Lower lobe of right lung (tissue), 2 donors: Measurements from ENCODE around the gene IPO8. TPM values are rescaled to one million over a fixed set of nuclear protein-coding genes. Genes with fewer than 3 reads are reported as not detected.

Experiments
- ATAC-seq, 2 donors: fragments of 200-7000 bp; cut with Tn5 transposase; one replicate each; pipeline ENCODE4 v1.9.1; 2020 to 2022; ENCODE audit warnings: mild to moderate bottlenecking in 2 of 2, moderate library complexity in 2 of 2
- DNase-seq: peaks from one replicate; pipeline ENCODE4 v3.0.0-alpha.2; 2020
- H3K27ac ChIP-seq: fragments of 200-600 bp; one replicate; pipeline ENCODE4 v1.8.0; 2022
- H3K27me3 ChIP-seq: fragments of 200-600 bp; one replicate; pipeline ENCODE4 v1.8.0; 2022; ENCODE audit warnings: low read depth
- H3K36me3 ChIP-seq: fragments of 200-600 bp; one replicate; pipeline ENCODE4 v1.8.0; 2022; ENCODE audit warnings: mild to moderate bottlenecking
- H3K4me1 ChIP-seq: fragments of 200-600 bp; one replicate; pipeline ENCODE4 v1.8.0; 2022
- H3K4me3 ChIP-seq: fragments of 200-600 bp; one replicate; pipeline ENCODE4 v1.8.0; 2022; ENCODE audit warnings: mild to moderate bottlenecking
- H3K9me3 ChIP-seq: fragments of 200-600 bp; one replicate; pipeline ENCODE4 v1.8.0; 2022
- intact Hi-C: fragments of 100-400 bp; cut with DNase I; formaldehyde crosslinking; loops from one replicate; pipeline ENCODE4 v1.11.0; 2022
- total RNA-seq: library from RNA; stranded (reverse); fragmentation: NEBNext Ultra II Directional; extraction: Animal tissue kit (Norgen Biotek cat#: 25700); gene quantifications from one replicate; pipeline ENCODE4 v1.2.1, GENCODE V29; 2021
- TF ChIP-seq, protein P1 (sequence below): fragments of 200-600 bp; IDR thresholded peaks from one replicate; pipeline ENCODE4 v1.8.0; 2022; ENCODE audit warnings: antibody characterized with exemption, mild to moderate bottlenecking
- donor health status: DM: no; HTN: yes; CAD: no; lungs with severe emphysema.

Gene IPO8
- total RNA-seq, 1 donor from 2014 or later = 51.0 TPM

DNA sequence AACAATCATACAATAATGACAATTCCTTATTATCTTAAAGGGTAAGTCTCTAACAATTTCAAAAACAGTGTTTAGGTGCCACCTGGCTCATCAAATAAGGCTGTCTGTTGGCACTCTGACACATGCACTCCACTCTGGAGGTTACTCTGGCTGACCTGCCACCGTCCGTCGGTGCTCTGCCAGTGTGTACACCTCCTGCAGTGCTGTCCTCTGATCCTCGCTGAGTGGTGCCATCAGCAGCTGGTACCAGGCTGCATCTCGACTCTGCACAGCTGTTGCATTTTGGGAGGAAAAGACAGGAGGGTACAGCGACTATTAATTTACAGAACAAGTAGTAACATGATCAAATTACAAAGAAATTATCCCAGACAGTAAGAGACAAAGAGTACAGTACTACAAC is 63.9 kb downstream of the IPO8 start:
- TF ChIP-seq, protein P1, sequence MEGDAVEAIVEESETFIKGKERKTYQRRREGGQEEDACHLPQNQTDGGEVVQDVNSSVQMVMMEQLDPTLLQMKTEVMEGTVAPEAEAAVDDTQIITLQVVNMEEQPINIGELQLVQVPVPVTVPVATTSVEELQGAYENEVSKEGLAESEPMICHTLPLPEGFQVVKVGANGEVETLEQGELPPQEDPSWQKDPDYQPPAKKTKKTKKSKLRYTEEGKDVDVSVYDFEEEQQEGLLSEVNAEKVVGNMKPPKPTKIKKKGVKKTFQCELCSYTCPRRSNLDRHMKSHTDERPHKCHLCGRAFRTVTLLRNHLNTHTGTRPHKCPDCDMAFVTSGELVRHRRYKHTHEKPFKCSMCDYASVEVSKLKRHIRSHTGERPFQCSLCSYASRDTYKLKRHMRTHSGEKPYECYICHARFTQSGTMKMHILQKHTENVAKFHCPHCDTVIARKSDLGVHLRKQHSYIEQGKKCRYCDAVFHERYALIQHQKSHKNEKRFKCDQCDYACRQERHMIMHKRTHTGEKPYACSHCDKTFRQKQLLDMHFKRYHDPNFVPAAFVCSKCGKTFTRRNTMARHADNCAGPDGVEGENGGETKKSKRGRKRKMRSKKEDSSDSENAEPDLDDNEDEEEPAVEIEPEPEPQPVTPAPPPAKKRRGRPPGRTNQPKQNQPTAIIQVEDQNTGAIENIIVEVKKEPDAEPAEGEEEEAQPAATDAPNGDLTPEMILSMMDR = no peak
- H3K9me3 ChIP-seq = no peaks in the 10 kb centered on the region
- no peak overlapping the region for H3K27ac ChIP-seq
- intact Hi-C loops = no loop called here
- H3K36me3 ChIP-seq = peaks cover 78% of the 10 kb centered on the region
- H3K27me3 ChIP-seq = no peaks in the 10 kb centered on the region
- ATAC-seq = no peak
- no peak for DNase-seq
- no peaks in the 10 kb centered on the region for H3K4me1 ChIP-seq
- H3K4me3 ChIP-seq = no peak overlapping the region

DNA sequence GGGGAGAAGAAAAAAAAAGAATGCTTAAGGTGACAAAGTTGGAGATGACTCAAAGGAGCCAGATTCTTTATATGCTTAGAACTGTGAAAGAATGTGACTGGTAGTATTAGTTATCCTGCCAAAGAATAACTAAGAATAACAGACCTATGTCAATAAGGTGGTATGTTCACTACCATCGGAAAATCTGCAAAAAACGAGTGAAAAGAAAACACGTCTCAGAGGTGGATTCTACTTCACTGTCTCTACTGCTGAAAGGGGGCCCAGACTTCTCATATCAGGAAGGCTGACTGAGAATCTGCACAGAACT is 64.7 kb downstream of the IPO8 start:
- H3K27me3 ChIP-seq = no peaks in the 10 kb centered on the region
- peaks cover 70% of the 10 kb centered on the region for H3K36me3 ChIP-seq
- no peak for DNase-seq
- intact Hi-C loops = no loop called here
- H3K27ac ChIP-seq = no peak overlapping the region
- H3K4me3 ChIP-seq = no peak overlapping the region
- H3K9me3 ChIP-seq = no peaks in the 10 kb centered on the region
- TF ChIP-seq, protein P1 = no peak
- no peak for ATAC-seq
- H3K4me1 ChIP-seq = no peaks in the 10 kb centered on the region

DNA sequence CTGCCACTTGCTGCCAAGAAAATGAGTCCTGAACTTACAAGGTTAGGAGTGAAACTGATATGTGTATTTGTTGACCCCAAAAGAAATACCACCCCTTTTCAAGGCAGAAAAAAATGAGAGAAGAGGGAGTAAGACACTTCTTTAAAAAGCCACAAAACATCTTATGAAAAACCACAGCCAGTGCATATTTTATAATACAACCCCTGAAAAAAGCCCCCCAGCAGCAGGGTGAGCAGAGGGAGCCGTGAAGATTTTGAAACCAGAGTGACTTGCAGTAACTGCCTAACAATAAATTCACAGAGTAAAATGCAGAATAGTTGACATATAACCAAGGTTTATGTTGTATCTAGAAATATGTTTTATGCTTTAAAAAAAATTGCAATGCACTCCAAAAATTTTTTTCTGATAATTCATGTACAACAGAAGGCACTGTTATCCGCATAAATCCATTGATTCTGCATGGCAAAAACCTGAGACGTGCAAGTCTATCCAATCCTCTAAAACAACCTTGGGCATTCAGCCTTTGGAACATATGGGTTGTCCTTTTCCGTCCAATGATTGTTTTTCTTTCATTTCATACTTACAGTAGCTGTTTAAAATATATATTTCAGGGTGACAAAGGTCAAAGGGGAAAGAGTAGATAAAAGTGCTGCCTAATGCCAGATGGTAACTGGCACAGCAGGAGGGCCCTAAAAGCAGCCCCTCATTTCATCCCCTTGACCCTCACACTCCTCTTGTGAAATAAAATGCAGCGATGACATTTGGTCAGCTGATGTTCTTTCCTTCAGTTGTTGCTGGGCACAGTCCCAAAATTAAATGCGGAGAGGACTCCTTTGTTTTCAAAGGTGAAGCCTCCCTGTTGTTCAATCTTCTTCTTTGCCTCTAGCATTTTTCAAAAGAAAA is 65.3 kb downstream of the IPO8 start:
- no peaks in the 10 kb centered on the region for H3K4me1 ChIP-seq
- ATAC-seq (no peak), DNase-seq (no peak)
- H3K4me3 ChIP-seq = no peak overlapping the region
- TF ChIP-seq, protein P1 = no peak
- H3K27ac ChIP-seq = no peak overlapping the region
- intact Hi-C loops = no loop called here
- no peaks in the 10 kb centered on the region for H3K9me3 ChIP-seq
- no peaks in the 10 kb centered on the region for H3K27me3 ChIP-seq
- peaks cover 64% of the 10 kb centered on the region for H3K36me3 ChIP-seq

DNA sequence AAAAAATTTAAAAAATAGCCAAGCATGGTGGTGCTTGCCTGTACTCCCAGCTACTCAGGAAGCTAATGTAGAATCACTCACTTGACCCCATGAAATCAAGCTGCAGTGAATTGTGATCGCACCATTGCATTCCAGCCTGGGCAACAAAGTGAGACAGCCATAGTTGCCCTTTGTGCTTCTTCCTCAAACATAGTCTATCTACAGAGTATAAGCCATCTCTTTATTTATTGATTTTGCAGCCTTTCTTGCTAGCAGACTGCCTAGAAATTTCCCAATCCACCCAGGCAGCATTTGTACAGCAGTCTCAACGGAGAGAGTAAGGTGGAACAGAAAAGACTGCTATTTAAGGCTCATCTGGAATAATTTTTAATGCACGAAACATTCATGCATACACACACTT is 68.8 kb downstream of the IPO8 start:
- TF ChIP-seq, protein P1 = no peak
- intact Hi-C loops = no loop called here
- DNase-seq (no peak), ATAC-seq (no peak)
- H3K36me3 ChIP-seq = peaks cover 35% of the 10 kb centered on the region
- no peak overlapping the region for H3K27ac ChIP-seq
- no peaks in the 10 kb centered on the region for H3K27me3 ChIP-seq
- H3K9me3 ChIP-seq = no peaks in the 10 kb centered on the region
- no peak overlapping the region for H3K4me3 ChIP-seq
- H3K4me1 ChIP-seq = no peaks in the 10 kb centered on the region

DNA sequence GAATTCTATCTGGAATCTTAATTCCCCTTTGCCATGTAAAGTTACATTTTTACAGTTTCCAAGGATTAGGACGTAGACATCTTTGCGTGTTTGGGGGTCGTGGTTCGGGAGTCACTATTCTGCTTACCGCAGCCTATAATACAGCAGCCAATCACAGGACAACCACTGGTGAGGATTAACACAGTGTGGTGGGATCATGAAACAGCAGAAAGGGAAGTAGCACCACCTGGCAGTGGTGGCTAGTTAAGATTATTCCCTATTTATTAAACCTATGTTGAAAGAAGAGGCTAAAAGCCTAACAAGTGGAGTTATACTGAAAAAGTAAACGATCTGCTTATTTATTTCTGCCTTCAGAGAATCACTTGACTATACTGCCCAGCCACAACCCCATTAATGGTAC is 71.7 kb downstream of the IPO8 start:
- Histone ChIP-seq H3K27me3 (no peaks in the 10 kb centered on the region), H3K36me3 (peaks cover 7% of the 10 kb centered on the region), H3K9me3 (no peaks in the 10 kb centered on the region), H3K4me1 (no peaks in the 10 kb centered on the region), H3K4me3 (no peak overlapping the region), H3K27ac (no peak overlapping the region)
- intact Hi-C loops = no loop called here
- TF ChIP-seq, protein P1 = no peak
- ATAC-seq (no peak), DNase-seq (no peak)
